Spleen (tissue), 7 donors: ENCODE measurements around the gene MTHFR.

Experiments used
- POLR2A ChIP-seq, 3 donors: fragments of 450-650 bp; IDR thresholded peaks; one replicate each; pipeline ENCODE4 v1.5.1; 2017; ENCODE audit warnings: antibody characterized with exemption in 3 of 3, mild to moderate bottlenecking in 1 of 3
- POLR2AphosphoS5 ChIP-seq, 3 donors: sonication (generic); formaldehyde crosslinking; IDR thresholded peaks; one replicate each; pipeline ENCODE4 v1.5.1; 2017; ENCODE audit warnings: antibody characterized with exemption in 3 of 3
- TF ChIP-seq, protein P1 (sequence below), 11 experiments: fragments of 200-600 bp in 7 of 11; fragments of 450-650 bp in 4 of 11; sonication (generic) in 4 of 11; IDR thresholded peaks in 8 of 11; conservative IDR thresholded peaks in 3 of 11; 1 replicate in 7 of 11; 2 replicates in 4 of 11; pipeline versions ENCODE4 v1.4.0 to v1.8.0; 2016 to 2021; ENCODE audit warnings: antibody characterized with exemption in 11 of 11, inconsistent platforms in 4 of 11, mild to moderate bottlenecking in 1 of 11
- donor health status: DM: no; HTN: no; CAD: no; lungs with moderate emphysema.
- donor health status: DM: no; HTN: no; CAD: no.
- donor health status: DM: no; HTN: no; CAD: no.

DNA sequence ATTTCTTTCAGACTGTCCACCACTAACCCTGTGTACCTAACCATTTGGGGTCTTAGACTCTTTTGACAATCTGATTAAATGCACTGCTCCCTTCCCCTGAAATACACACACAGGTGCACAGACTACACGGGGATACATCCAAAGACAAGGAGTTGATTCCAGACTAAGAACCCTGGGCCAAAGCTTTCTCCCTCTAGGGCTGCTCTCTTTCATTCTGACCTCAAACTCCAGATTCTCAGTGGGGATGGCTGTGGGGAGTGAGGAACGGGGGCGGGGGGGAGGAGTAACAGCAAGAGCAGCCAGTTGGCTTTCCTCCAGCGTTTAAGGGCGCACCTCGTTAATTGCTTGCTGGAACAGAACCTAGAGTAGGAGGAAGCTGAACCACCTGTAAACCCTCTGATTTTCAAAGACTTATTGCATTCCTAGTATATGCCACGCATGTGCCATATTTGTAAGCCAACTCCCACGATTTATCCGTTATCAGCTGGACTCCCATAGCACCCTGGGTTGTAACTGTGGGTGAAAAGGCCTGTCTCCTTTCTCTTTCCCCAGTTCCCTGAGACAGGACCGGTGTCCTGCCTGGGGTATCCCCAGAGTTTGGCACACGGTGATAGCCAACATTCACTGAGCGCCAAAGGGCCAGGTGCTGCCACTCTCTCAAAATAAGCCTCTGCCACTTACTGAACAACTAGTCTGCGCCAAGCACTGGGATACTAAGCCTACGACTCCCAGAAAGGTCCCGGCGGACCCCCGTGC is 920 bp downstream of the MTHFR start:
- TF ChIP-seq, protein P1, sequence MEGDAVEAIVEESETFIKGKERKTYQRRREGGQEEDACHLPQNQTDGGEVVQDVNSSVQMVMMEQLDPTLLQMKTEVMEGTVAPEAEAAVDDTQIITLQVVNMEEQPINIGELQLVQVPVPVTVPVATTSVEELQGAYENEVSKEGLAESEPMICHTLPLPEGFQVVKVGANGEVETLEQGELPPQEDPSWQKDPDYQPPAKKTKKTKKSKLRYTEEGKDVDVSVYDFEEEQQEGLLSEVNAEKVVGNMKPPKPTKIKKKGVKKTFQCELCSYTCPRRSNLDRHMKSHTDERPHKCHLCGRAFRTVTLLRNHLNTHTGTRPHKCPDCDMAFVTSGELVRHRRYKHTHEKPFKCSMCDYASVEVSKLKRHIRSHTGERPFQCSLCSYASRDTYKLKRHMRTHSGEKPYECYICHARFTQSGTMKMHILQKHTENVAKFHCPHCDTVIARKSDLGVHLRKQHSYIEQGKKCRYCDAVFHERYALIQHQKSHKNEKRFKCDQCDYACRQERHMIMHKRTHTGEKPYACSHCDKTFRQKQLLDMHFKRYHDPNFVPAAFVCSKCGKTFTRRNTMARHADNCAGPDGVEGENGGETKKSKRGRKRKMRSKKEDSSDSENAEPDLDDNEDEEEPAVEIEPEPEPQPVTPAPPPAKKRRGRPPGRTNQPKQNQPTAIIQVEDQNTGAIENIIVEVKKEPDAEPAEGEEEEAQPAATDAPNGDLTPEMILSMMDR (IDR thresholded peaks at IDR 0.05 in 8 of 11, conservative IDR thresholded peaks at IDR 0.05 in 3 of 11) = no peak
- no peak for TF ChIP-seq POLR2A (IDR thresholded peaks at IDR 0.05)
- TF ChIP-seq POLR2AphosphoS5 (IDR thresholded peaks at IDR 0.05) = no peak
